Activated naive CD4-positive, alpha-beta T cell treated with anti-CD3 and anti-CD28 coated beads, Interleukin-2, amount 50 U/mL, for 72 hours (primary cell): ENCODE results near the gene C16orf87. TPM values are rescaled to one million over a fixed set of nuclear protein-coding genes. Genes with fewer than 3 reads are reported as not detected.

ENCODE experiments used
- ATAC-seq, 2 donors: fragments of 150-1000 bp; cut with Tn5 transposase; 2 replicates each; pipeline ENCODE4 v1.10.0; 2021; ENCODE audit warnings: mild to moderate bottlenecking in 2 of 2, moderate library complexity in 2 of 2
- DNase-seq, 2 donors: peaks; one replicate each; pipeline ENCODE4 v3.0.0; 2021 to 2022; ENCODE audit warnings: low spot score in 2 of 2
- H3K27ac Mint-ChIP-seq, 2 donors: one replicate each; pipeline ENCODE4 v1.8.0; 2022; ENCODE audit warnings: mild to moderate bottlenecking in 2 of 2, mixed read lengths in 2 of 2
- H3K36me3 Mint-ChIP-seq, 2 donors: one replicate each; pipeline ENCODE4 v1.8.0; 2022; ENCODE audit warnings: mixed read lengths in 2 of 2
- H3K9me3 Mint-ChIP-seq, 2 donors: one replicate each; pipeline ENCODE4 v1.8.0; 2022; ENCODE audit warnings: mixed read lengths in 2 of 2
- total RNA-seq, 2 donors: library from RNA; stranded (reverse); gene quantifications; one replicate each; pipeline ENCODE4 v1.2.3, GENCODE V29; 2022

C16orf87 gene
- total RNA-seq, 2 donors from 2014 or later, result 15.8 to 15.9 TPM

DNA sequence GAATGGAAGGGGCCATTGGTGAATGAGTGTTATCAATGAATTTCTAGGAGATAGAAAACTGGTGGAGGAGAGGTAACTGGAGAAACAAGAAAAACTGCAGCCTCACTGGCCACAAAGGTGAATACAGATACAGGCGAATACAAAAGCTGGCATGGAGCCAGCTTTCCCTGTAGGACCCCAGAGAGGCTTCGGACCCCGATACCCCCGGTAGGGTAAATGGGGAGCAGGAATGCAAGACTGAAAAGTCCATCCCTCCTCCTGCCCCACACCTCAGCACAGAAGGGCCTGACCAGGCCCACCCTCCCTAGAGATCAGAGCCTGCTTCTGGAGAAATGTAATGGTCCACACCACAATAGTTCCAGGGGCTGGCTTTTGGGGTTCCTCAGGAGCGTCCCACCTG lies 78.0 kb downstream of the C16orf87 start:
- H3K27ac Mint-ChIP-seq, result no peak overlapping the region
- no peaks in the 10 kb centered on the region for H3K36me3 Mint-ChIP-seq
- DNase-seq (no peak), ATAC-seq (no peak)
- no peaks in the 10 kb centered on the region for H3K9me3 Mint-ChIP-seq

DNA sequence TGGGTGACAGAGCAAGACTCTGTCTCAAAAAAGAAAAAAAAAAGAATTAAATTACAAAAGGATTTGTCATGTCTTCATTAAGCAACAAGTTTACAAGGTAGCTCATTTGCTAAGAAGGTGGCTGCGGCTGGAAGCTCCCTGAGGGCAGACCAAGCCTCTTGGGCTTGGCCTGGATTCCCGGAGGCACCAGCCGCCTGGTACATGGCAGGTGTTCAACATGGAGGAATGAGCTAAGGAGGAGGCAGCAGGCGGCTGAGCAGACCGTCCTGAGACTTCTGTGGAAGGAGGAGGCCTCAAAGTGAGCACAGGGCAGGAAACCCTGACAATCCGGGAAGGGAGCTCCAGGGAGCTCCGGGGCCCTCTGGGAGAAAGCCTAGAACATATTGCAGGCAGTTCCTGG lies 79.6 kb downstream of the C16orf87 start:
- no peaks in the 10 kb centered on the region for H3K36me3 Mint-ChIP-seq
- no peak for DNase-seq
- ATAC-seq, result no peak
- no peak overlapping the region for H3K27ac Mint-ChIP-seq
- no peaks in the 10 kb centered on the region for H3K9me3 Mint-ChIP-seq

DNA sequence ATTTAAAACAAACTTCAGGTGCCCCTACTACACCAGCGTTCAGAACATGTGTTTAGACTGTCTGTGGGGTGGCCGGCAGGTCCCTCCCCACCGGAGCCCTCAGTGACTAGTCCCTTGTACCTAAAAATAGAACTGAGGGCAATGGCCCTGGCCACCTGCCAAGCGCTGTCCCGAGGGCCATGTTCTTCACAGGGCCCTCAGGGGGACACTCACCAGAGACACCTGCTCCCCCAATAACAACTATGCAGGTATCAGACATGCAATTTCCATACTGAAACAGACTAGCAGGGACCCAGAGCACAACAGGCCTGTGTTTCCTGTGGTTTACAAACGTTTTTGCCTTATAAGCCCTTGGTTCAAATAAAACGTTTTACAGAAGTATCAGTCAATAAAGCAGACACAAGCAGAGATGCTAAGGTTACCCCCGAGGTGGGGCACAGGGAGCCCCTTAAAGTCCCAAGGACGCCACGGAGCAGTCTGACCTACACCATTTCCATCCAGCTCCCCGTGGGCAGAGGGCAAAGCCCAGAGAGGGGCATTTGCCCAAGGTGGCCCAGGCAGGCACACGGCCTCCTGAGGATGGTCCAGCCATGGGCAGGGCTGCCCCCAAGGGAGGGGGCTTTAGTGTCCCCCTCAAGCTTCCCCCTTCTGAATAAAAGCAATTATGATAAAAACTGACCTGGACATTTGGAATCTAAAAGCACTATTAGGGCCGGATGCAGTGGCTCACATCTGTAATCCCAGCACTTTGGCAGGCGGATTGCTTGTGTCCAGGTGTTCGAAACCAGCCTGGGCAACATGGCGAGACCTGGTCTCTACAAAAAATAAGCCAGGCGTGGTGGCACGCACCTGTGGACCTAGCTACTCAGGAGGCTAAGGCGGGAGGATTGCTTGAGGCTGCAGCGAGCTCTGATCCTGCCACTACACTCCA lies 81.9 kb downstream of the C16orf87 start:
- no peak for ATAC-seq
- Mint-ChIP-seq H3K9me3 (no peaks in the 10 kb centered on the region), H3K27ac (no peak overlapping the region), H3K36me3 (no peaks in the 10 kb centered on the region)
- no peak for DNase-seq

DNA sequence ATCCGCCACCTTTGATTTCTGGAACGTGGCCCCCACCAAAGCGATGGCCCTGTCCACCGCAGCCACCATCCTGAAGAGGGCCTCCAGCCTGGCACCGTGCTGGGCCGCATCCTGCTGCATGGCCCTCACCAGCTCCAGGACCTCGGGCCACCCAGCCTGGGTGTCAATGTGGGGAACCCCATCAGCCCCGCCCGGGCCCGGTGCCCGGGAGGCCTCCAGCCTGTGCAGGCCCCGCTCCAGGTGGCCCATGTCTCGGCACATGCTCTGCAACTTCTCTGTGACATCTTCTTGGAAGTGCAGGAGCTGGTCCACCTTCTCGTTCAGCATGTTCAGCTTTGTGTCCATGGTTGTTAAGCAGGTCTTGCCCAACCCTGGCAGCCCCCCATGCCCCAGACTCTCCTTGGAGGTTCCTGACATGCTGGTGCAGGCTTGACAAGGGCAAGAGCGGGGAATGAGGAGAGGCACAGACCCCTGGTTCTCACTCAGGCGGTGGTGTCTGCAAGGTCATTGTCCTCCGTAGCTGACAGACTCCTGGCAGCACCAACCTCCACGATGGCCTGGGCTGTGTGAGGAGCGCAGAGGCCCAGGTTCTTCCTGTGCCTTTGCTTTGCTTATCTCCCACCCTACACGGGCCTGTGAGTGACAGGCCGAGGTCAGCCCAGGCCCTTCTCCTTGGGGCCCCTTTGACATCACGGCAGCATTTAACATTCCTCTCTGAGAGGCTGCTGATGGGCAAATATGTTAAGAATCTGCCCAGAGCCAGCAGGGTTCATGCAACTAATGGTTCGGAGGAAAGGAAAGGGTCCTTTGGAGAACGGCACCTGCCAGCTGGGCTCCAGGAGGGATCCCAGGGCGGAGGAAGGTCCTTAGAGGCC lies 83.0 kb downstream of the C16orf87 start, which contains the start of gene MYLK3:
MYLK3 (minus strand) TSS at position 568 of the 875 bp plus-strand sequence; CDS start at position 417, 151 bp downstream.
- Mint-ChIP-seq H3K36me3 (no peaks in the 10 kb centered on the region), H3K27ac (no peak within 1 kb of the TSS), H3K9me3 (no peaks in the 10 kb centered on the region)
- DNase-seq (no peak), ATAC-seq (no peak)

DNA sequence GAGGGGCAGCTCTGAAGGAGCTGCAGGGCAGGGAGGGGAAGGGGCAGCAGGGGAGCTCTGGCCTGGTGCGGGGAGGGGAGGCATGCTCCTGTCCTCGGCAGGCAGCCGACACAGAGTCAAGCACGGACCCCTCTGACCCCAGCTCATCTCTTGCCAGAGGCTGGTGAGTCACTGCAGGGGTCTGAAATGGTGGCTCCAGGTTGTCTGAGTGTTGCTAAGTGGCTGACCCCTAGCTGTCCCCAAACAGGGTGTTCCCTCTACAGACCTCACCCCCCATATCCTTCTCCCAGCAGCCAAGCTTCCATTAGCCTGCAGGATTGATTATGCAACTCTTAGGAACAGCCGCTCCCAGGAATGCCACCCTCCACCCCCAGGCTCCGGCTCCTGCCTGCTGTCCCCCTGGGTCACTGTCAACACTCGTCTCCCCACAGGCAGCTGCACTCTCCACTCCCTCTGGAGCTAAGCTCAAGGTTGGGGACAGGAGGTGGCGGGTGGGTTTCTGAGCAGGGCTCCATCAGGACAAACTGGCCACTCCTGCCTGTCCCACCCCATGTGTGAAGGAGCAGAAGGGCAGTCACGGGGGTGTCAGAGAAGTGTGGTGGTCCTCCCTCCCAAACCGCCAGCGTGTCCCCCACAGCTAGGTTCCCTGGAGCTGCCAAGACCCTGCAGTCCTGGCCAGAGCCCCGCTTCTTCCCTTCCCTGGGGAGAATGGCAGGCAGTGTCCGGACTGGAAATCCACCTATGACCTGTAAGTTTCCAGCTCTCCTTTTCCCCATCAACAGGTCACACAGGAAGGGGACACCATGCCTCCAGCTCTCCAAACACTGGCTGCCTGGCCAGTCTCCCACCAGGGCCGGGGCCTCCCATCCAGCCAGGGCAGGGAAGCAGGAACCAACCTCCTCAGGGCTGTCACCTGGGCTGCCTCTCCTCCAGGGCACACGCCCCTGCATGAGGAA lies 83.9 kb downstream of the C16orf87 start:
- ATAC-seq, result no peak
- Mint-ChIP-seq H3K36me3 (no peaks in the 10 kb centered on the region), H3K27ac (no peak overlapping the region), H3K9me3 (no peaks in the 10 kb centered on the region)
- DNase-seq, result no peak

Other genes with a start within 250 kb of the C16orf87 start
- gene SHCBP1, start 209.8 kb downstream of the C16orf87 start, total RNA-seq, result 10 to 100 TPM; 39.8 to 41.3 TPM
- gene VPS35, start 142.0 kb downstream of the C16orf87 start, total RNA-seq, result 10 to 100 TPM; 85.9 to 98.2 TPM
- gene ORC6, start 141.5 kb downstream of the C16orf87 start, total RNA-seq, result 10 to 100 TPM; 42.9 to 64.0 TPM
- gene MYLK3, start 82.8 kb downstream of the C16orf87 start, total RNA-seq, result under 1 TPM; 0.50 to 0.51 TPM
- gene GPT2, start 53.2 kb upstream of the C16orf87 start, total RNA-seq, result 10 to 100 TPM in 1 of 2 donors, 1 to 10 TPM in 1; 4.6 to 11.1 TPM
- gene DNAJA2, start 142.5 kb upstream of the C16orf87 start, total RNA-seq, result 10 to 100 TPM; 55.4 to 61.4 TPM